ENCODE measurements around the gene IDH2. TPM values are rescaled to one million over a fixed set of nuclear protein-coding genes. Genes with fewer than 3 reads are reported as not detected.
"Not testable (repeated sequence)": the region's sequence is repeated elsewhere in the genome, so short reads cannot be mapped to it uniquely, and the experiment has no call there.

Gene IDH2
- total RNA-seq, 4 donors from 2014 or later: 68.6 to 126 (median 76.7) TPM

DNA sequence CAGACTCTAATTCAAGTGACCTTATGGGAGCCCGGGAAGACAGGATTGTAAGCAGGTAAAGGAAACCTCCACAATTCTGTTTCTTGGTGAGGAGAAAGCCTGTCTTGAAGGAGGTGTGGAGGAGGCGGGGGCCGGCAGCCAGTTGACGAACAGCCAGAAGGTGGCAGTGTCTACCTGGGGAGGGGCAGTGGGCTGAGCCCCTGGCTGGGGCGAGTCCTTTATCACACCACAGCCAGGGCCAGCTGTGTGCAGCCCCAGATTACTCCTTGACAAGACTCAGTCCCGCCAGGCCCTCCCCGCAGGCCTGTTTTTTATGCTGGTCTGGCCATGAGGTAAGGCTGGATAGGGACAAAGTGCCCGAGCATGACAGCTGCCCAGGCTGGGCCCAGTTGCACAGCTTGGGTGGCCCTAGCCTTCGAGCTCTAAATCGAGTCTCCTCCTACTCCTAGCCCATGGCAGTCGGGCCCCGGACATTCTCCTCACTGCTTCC is 40.9 kb upstream of the IDH2 start:
- TF ChIP-seq POLR2A (IDR thresholded peaks at IDR 0.05) (no peak), EP300 (IDR thresholded peaks at IDR 0.05) (no peak), POLR2AphosphoS5 (IDR thresholded peaks at IDR 0.05) (no peak)
- TF ChIP-seq, protein P1, sequence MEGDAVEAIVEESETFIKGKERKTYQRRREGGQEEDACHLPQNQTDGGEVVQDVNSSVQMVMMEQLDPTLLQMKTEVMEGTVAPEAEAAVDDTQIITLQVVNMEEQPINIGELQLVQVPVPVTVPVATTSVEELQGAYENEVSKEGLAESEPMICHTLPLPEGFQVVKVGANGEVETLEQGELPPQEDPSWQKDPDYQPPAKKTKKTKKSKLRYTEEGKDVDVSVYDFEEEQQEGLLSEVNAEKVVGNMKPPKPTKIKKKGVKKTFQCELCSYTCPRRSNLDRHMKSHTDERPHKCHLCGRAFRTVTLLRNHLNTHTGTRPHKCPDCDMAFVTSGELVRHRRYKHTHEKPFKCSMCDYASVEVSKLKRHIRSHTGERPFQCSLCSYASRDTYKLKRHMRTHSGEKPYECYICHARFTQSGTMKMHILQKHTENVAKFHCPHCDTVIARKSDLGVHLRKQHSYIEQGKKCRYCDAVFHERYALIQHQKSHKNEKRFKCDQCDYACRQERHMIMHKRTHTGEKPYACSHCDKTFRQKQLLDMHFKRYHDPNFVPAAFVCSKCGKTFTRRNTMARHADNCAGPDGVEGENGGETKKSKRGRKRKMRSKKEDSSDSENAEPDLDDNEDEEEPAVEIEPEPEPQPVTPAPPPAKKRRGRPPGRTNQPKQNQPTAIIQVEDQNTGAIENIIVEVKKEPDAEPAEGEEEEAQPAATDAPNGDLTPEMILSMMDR (IDR thresholded peaks at IDR 0.05): peak in 1 of 2 donors; percentile 47
- Histone ChIP-seq H3K36me3 (no peaks in the 10 kb centered on the region), H3K4me3 (no peak overlapping the region), H3K4me1 (no peaks in the 10 kb centered on the region), H3K27me3 (no peaks in the 10 kb centered on the region), H3K27ac (no peak overlapping the region), H3K9me3 (no peaks in the 10 kb centered on the region)
- WGBS: 40% methylated on average over 9 of the region's 12 CpGs
- DNase-seq (ENCODE audit: low spot score in 2 of 2): no peak

DNA sequence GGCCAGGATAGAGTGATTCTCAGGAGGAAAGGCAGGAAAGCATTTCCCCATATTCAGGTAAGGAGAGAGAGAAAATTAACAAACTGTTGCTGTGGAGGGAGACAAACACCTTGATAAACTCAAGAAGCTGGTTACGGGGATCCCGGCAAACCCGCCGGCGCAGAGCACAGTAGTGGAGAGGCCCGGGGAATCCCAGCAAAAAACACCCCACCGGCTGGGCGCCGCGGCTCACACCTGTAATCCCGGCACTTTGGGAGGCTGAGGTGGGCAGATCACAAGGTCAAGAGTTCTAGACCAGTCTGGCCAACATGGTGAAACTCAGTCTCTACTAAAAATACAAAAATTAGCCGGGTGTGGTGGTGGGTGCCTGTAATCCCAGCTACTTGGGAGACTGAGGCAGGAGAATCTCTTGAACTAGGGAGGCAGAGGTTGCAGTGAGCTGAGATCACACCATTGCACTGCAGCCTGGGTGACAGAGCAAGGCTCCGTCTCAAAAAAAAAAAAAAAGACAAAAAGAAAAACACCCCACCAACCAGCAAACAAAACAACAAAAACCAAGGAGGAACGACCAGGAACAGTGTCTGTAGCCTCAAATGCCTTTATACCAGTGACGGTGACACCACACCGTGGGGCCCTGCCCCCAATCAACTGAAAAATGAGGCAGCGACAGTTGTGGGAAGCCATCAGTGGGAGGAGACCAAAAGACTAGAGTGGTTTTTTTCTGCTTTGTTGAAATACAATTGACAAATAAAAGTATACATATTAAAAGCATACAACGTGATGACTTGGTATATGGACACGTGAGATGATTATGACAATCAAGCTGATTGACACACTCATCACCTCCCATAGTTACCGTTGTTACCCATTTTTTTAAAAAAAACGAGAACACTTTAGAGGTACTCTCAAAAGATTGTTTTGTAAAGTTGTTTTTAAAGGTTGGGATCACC is 40.2 kb upstream of the IDH2 start:
- DNase-seq (ENCODE audit: low spot score in 2 of 2): no peak
- TF ChIP-seq POLR2AphosphoS5 (IDR thresholded peaks at IDR 0.05): no peak
- WGBS: 76% methylated on average over 21 of the region's 21 CpGs
- H3K27me3 ChIP-seq: no peaks in the 10 kb centered on the region
- no peaks in the 10 kb centered on the region for H3K9me3 ChIP-seq
- no peaks in the 10 kb centered on the region for H3K36me3 ChIP-seq
- no peak overlapping the region for H3K4me3 ChIP-seq
- no peak overlapping the region for H3K27ac ChIP-seq
- no peaks in the 10 kb centered on the region for H3K4me1 ChIP-seq

DNA sequence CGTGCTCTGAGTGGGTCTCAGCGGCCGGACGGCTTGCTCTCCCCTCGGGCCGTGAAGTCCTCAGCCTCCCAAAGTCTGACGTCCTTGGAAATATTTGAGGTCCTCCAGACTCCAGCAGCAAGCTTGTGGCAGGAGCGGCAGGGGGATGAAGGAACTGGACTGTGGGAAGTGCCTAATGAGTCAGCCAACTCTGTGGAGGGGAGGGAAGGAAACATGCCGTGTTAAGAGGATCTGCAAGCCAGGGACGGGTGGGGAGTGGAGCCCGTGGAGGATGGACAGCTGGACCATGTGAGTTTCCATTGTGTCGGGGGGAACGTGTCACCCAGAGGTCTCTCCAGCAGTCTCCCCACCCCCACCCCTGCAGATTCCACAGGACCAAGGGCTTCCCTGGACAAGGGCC is 39.4 kb upstream of the IDH2 start:
- Histone ChIP-seq H3K27ac (no peak overlapping the region), H3K4me3 (no peak overlapping the region), H3K4me1 (no peaks in the 10 kb centered on the region), H3K27me3 (no peaks in the 10 kb centered on the region), H3K36me3 (no peaks in the 10 kb centered on the region), H3K9me3 (no peaks in the 10 kb centered on the region)
- WGBS: 82% methylated on average over 13 of the region's 13 CpGs
- no peak for DNase-seq (ENCODE audit: low spot score in 2 of 2)
- TF ChIP-seq POLR2A (IDR thresholded peaks at IDR 0.05) (no peak), EP300 (IDR thresholded peaks at IDR 0.05) (no peak), POLR2AphosphoS5 (IDR thresholded peaks at IDR 0.05) (no peak)
- TF ChIP-seq, protein P1 (IDR thresholded peaks at IDR 0.05): no peak

DNA sequence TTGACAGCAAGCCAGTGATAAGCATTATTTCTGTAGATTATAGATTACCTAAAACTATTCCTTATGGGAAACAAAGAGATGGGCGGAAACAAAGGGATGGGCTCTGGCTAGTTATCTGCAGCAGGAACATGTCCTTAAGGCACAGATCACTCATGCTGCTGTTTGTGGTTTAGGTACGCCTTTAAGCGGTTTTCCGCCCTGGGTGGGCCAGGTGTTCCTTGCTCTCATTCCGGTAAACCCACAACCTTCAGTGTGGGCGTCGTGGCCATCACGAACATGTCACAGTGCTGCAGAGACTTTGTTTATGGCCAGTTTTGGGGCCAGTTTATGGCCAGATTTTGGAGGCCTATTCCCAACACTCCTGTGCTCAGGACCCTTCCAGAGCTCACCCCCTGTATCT is 37.3 kb upstream of the IDH2 start:
- 83% methylated on average over 8 of the region's 8 CpGs for WGBS

DNA sequence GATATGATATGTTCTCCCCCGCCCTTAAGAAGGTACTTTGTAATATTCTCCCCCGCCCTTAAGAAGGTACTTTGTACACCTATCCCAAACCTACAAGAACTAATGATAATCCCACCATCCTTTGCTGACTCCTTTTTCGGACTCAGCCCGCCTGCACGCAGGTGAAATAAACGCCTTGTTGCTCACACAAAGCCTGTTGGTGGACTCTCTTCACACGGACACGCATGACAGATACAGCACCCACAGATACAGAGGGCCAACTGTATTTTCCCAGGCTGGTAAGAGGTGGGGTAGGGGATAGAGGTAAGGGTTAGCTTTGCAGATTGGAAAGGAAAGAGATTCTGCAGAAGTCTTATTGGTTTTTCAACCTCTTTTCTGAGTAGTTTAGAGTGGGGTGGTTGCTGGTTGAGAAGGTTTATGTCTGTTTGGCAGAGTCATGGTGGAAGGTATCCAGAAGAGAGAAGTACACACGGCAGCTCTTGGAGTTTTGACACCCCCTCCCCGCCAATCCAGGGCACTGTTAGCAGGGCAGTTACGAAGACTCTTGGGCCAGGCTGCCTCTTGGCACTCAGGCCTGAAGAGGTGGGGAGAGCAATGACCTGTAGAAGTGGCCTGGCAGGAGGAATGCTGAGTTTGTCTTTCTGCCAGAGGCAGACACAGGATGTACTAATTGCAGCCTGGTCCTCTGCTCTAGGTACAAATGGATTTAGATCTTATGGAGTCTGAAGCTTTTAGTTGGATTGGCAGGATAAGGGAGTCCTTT is 36.0 kb upstream of the IDH2 start:
- TF ChIP-seq POLR2A (IDR thresholded peaks at IDR 0.05) (no peak), POLR2AphosphoS5 (IDR thresholded peaks at IDR 0.05) (no peak)
- TF ChIP-seq, protein P1 (IDR thresholded peaks at IDR 0.05): no peak
- no peak overlapping the region for H3K27ac ChIP-seq
- H3K9me3 ChIP-seq: no peaks in the 10 kb centered on the region
- H3K27me3 ChIP-seq: no peaks in the 10 kb centered on the region
- 89% methylated on average over 11 of the region's 11 CpGs for WGBS
- no peak overlapping the region for H3K4me3 ChIP-seq
- H3K4me1 ChIP-seq: no peaks in the 10 kb centered on the region
- H3K36me3 ChIP-seq: no peaks in the 10 kb centered on the region
- no peak for DNase-seq (ENCODE audit: low spot score in 2 of 2)

More for the DNA sequence above, 37.3 kb upstream of the IDH2 start:
- not testable (repeated sequence) for H3K27ac ChIP-seq; H3K36me3 ChIP-seq; H3K9me3 ChIP-seq; DNase-seq (ENCODE audit: low spot score in 2 of 2); H3K4me3 ChIP-seq; H3K27me3 ChIP-seq; H3K4me1 ChIP-seq

DNA sequence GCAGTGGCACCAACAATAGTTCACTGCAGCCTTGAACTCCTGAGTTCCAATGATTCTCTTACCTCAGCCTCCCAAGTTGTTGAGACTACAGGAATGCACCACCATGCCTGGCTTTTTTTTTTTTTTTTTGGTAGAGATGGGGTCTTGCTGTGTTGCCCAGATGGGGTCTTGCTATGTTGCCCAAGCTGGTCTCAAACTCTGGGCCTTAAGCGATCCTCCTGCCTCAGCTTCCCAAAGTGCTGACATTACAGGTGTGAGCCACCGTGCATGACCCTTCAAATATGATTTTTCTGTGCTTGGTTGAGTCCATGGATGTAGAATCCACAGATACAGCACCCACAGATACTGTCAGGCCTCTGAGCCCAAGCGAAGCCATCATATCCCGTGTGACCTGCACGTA is 30.2 kb upstream of the IDH2 start:
- TF ChIP-seq, protein P1 (IDR thresholded peaks at IDR 0.05): no peak
- TF ChIP-seq EP300 (IDR thresholded peaks at IDR 0.05) (no peak), POLR2AphosphoS5 (IDR thresholded peaks at IDR 0.05) (no peak), POLR2A (IDR thresholded peaks at IDR 0.05) (no peak)
- Histone ChIP-seq H3K4me3 (no peak overlapping the region), H3K27me3 (no peaks in the 10 kb centered on the region), H3K27ac (no peak overlapping the region), H3K36me3 (no peaks in the 10 kb centered on the region), H3K9me3 (no peaks in the 10 kb centered on the region), H3K4me1 (no peaks in the 10 kb centered on the region)
- DNase-seq (ENCODE audit: low spot score in 2 of 2): no peak
- 93% methylated on average over 5 of the region's 5 CpGs for WGBS
